HG03159 (cell line): ENCODE measurements around the gene RANBP1.
"Not testable (repeated sequence)": the region's sequence is repeated elsewhere in the genome, so short reads cannot be mapped to it uniquely, and the experiment has no call there.

Experiments
- ATAC-seq: cut with Tn5 transposase; IDR thresholded peaks from one replicate; pipeline ENCODE4 v1.9.1; 2021; ENCODE audit warnings: mild to moderate bottlenecking, moderate library complexity; ENCODE audit not compliant: unreplicated experiment

Gene RANBP1

DNA sequence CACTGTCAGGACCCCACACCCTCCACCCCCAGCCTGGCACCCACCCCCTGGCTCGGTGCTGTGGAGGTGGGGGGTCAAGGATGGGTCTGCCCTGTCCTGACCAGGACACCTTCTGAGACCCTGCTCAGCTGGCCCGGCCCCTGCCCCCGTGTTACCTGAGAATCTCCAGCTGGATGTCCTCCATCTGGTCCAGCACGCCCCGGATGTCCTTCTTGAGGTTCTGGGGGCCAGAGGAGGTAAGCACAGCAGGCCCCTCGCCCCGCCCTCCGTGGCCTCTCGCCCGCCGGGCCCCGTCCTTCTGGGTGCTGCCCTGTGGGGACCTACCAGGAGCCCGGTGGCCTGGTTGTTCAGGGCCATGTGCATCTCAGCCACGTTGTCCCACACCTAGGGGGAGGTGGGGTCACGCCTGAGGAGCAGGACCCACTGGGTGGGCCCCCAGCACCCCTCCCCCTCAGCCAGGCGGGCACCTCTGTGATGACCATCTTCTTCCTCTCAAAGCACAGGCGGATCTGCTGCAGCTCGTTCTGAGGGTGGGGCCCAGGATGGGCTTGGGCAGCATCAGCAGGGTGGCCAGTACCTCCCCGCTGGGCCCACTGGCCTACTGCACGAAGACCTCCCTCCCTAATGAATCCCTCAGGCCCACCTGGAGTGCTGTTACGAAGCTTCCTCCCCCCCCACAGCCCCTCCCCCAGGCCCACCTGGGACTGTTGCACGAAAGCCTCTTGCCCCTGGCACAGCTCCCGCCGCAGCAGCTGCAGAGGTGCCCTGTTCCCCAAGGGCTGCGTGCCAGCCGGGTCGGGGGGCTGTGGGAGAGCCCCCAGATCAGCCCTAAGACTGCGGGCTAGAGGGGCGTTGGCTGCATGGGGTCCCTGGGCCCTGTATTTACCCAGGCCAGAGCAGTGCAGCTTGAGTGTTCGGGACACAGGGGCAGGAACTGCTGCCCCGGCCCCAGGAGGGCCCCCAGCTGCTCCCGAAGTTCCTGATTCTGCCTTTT is 33.6 kb downstream of the RANBP1 start:
- ATAC-seq: no peak

DNA sequence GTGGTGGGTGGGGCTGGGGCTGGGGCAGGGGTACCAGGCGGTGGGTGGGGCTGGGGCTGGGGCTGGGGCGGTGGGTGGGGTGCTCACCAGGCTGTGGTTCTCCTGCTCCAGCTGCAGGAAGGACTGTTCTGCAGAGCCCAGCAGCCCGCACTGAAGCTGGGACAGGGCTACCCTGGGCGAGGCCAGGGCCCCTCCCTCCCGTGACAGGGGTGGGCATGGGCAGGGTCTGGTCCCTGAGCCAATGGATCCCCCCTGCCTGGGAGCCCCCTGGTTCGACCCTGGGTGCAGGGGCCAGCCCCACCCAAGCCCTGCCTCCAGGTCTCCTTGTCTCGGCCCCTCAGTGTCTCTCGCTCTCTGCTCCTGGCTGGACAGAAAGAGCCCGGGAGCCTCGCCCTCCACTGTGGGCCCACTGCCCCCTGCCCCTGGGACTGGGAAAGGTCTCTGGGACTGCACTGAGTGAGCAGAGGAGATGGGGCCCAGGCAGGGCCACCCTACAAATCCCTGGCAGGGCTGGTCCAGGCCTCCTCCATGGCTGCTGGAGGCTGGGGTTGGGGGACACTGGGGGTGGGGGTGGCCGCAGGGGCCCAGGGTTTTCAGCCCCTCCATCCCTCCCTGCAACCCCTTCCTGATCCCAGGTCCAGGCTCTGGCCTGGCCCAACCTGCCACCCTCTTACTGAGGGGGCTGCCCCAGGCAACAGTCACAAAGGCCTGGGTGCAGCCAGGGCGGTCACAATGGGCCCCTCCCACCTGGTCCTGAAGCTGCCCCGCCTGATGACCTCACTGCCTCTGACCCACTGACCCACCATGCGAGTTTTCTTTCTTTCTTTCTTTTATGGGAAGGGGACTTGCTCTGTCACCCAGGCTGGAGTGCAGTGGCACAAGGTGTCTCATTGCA is 34.7 kb downstream of the RANBP1 start, which contains the start of gene CCDC188:
CCDC188 (minus strand) TSS at position 675 of the 895 bp plus-strand sequence; CDS start at position 606, 69 bp downstream.
- no peak for ATAC-seq

DNA sequence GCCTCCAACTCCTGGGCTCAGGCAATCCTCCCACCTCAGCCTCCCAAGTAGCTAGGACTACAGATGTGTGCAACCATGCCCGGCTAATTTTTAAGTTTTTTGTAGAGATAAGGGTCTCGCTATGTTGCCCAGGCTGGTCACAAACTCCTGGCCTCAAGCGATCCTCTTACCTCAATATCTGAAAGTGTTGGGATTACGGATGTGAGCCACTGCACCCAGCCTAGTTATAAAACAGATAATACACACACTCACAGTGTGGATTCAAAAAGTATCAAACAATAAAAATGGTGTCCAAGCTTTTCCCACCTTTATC is 35.3 kb downstream of the RANBP1 start:
- ATAC-seq: no peak

DNA sequence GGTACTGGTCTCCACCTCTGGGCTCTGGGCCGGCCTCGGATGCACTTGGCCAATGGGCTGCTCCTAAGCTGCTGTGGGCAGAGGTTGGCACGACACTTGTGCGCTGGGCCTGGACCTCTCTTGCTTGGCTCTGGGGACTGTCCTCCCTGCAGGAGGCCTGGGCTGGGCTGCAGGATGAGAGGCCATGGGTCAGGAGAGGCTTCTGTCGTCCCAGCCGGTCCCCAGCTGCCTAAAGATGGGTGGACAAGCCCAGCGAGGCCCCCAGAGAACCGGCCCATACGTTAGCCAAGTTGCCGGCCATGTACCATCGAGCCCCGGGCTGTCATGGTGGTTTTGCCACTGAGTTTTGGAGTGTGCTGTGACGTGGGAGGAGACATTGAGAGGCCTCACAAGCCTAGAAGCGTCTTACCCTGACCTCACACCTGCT is 36.6 kb downstream of the RANBP1 start:
- ATAC-seq: no peak

DNA sequence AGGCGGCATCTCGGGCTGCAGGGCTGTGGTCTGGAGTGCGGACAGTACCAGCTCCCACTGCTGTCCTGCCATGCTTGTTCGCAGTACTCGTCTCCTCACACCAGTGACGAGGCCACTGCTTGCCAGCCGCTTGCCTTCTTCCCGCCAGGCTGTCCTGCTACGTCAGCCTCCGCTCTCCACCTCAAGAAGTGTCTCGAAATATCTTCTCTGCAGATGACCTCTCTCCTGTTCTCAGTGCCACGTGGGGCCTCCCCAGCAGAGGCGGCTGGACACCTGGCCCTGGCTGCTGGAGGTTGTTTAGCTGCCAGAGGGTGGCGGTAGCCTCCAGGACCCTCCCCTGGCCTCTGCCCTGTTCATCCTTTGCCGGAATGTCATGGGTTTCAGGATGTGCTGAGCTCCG is 38.0 kb downstream of the RANBP1 start:
- no peak for ATAC-seq

DNA sequence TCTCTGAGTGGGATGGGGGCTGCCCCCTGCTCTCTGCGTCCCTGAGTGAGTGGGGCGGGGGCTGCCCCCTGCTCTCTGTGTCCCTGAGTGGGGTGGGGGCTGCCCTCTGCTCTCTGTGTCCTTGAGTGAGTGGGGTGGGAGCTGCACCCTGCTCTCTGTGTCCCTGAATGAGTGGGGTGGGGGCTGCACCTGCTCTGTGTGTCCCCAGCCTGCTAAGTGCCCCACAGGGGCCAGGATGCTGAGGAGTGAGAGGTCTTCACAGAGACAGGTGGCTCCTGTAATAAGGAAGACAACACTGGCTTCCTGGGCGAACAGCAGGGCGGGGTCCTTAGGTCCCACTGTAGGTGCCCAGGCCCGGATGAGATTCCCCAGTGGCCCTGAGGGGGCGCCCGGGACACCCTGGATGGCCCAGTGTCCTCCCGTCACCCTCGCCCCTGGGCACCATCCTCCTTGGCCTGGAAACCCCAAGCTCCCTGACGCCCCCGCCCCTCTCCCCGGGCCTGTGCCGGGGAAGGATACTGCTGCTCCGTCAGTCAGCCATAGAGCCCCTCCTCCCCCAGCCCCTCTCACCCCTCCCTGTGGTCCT is 38.8 kb downstream of the RANBP1 start:
- no peak for ATAC-seq

DNA sequence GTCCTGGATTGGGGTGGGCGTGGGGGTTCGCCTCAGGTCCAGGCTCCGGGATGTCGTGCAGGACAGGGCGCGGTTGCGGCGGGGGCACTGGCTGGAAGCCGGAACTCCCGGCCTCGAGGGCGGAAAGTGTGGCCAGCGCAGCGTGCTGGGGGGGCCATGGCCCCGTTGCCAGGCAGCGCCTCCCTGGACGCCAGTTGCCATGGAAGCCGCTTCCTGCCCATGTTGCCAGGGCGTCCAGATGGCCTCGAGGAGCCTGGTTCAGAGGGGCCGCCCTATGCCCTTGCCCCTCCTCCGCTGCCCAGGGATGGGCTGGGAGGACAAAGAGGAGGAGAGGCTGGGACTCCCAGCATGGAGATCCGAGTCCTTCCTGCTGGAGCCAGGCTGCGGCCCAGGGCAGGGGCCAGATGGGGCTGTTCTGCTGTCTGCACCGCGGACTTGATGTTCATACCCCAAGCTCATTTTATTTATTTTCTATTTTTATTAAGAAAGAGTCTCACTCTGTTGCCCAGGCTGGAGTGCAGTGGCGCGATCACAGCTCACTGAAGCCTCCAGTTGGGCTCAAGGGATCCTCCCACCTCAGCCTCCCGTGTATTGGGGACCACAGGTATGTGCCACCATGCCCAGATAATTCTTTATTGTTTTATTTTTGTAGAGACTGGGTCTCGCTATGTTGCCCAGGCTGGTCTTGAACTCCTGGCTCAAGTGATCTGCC is 39.6 kb downstream of the RANBP1 start:
- ATAC-seq: no peak

DNA sequence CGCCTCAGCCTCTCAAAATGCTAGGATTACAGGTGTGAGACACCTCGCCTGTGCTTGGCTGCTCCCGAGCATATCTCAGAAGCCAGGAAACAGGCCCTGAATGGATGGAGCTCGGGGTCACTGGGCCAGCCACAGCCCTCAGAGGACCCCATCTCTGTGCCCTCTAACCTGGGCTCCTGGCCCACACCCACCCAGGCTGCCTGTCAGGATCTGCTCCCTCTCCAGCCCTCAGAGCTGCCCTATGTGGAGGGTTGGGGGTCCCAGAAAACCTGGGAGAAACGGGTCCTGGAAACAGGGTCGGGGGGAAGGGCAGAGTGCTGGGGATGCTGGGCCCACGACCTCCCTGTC is 40.1 kb downstream of the RANBP1 start:
- no peak for ATAC-seq

DNA sequence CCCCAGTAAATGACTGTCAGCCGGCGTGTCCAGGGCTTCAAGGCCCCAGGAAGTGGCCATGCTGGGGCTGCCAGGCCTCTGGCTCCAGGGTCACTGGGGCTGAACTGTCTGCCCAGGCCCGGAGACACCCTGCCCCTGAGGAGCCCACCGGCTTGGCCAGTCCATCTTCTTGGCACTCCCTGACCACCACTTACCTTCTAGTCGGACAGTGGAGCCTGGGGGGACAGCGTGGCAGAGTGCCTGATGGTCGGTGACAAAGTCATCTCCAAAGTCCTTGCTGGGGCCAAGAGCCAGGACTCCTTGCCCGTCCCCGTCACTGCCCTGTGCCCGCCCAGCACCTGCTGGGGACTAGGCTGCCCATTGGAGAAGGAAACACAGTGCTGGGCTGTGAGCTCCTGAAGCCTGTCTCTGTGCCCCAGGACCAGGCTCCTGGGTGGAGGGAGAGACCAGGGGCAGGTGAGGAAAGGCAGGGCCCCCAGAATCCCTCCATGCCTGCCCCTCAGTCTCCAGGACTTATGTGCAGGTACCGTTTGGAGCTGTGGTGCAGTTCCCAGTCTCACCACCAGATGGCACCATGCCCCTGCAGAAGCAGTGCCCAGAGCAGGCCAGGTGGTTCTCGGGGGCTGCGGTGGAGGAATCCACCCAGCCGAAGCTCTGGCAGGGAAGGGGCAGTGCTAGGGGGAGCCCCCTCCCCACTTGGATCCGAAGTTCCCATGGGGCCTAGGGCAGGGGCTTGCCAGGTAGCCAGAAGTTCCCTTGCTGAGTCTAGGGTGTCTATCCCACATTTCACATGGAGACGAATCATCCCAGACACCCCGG is 40.9 kb downstream of the RANBP1 start:
- ATAC-seq: no peak

DNA sequence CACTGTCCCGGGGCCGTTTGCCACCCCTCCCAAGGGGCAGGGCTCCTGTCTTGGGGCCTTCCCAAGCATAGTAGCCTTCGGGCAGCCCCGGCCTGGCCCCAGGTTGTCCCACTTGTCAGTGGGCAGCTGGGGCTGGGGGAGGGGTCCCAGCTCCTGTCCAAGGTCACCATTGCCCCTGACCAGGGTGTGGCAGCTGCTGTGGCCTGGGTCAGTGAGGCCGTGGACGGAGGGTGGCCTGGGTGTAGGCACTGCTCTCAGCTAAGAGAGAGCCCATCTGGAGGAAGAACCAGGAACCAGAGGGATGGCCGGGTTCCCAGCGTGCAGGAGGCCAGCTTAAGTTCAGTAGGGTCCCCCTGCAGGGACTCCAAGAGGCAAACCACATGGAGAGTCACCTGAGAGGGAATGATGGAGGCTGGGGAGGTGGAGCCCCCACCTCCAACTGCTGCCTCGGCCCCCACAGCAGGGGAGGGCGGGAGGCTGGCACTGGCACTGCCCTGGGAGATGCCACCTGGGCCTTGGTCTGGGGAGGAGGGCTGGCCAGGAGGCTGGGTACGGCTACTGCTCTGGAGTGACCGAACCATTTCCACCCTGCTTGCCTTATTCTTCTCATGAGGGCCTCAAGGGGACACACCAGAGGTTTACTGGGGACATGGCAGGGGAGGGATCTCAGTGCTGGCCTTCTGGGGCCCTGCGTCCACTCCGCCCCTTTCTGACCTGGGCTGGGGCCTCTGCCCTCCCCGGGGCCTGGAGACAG is 41.7 kb downstream of the RANBP1 start:
- no peak for ATAC-seq

DNA sequence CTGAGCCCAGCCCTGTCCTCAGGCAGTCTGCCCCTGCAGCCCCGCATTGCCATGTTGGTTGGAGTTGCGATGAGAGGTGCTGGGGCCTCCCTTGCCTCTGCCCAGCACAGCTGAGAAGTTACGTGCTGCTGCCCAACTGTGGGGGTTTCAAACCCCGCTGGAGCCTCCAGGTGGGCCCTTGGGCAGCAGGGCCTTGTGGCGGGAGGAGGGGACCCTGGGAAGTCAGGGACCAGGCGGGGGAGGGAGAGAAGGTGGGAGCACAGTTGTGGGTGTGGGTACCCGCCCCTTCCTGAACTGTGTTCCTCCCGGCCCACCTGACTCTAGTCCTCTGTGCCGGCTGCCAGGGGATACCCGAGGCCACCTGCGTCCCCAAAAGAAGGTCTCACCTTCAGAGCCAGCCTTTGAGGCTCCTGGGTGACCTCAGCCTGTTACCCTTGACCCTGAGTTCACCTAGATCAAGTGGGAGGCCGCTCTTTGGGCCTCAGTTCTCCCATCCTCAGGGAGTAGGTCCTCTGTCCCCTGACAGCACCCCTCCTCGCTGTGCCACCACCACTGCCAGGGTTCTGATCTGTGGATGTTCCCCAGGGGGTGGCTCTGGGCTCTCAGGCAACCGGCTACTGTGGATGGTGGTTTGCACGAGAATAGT is 42.6 kb downstream of the RANBP1 start:
- no peak for ATAC-seq

DNA sequence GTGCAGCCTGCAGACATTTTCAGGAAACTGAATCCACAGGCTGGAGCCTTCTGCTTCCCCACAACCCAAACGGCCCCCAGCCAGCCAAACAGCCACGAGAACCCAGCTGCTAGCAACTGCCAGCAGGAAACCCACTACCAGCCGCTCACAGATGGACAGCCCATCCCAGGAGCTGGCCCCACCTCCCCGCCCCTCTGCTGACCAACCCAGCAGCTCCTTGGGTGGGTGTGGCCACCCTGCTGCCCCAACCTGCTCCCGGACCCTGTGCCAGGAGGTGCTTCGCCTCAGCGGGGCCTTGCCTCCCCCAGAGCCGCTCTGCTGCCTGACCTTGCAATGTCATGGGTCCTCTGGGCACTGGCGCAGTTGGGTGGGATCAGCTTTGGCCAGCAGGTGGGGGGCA is 43.2 kb downstream of the RANBP1 start:
- no peak for ATAC-seq

DNA sequence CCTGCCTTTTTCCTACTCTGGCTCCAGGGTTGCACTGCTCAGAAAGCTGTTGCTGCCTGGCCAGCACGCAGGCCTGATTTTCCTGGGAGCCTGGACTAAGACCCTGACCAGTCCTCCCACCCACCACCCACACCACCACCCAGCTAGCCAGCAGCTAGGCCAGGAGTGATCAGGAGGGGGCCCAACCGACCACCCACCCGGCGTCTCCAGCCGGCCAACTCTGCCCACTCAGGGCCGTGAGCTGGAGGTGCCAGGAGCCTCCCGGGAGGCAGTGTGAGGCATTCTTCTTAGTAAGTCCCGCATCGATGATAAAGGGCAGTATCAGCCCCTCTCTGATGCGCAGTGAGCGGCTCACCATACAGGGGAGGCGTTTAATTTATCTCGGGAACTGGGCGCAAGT is 43.6 kb downstream of the RANBP1 start:
- not testable (repeated sequence) for ATAC-seq

DNA sequence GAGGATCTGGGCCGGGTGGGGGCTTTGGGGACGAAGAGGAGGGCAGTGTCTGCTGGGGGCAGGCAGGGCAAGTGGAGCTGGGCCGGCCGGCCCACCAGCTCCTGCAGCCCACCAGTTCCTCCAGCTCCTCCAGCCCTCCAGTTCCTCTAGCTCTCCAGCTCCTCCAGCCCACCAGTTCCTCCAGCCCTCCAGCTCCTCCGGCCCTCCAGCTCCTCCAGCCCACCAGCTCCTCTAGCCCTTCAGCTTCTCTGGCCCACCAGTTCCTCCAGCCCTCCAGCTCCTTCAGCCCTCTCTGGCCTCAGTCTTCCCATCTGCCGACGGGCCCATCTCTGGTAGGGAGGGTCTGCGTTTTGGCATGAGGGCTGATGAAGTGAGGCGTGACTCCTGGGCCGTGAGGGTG is 44.1 kb downstream of the RANBP1 start:
- ATAC-seq: no peak

DNA sequence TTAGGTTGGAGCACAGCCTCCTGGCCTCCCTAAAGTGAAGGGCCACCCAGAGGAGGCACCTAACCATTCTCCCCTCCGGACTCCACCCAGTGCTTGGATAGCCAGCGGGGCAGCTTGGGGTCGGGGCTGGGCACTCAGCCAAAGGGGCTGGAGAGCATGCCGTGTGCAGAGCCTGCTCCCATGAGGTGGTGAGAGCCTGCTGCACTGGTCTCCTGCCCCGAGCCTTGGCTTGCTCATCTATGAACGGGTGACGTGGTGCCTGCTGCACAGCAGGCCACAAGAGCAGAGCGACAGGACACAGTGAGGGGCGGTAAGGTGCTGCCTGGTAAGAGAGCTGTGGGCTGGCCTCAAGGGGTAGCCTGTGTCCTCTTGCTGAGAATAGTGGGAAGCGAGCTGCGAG is 49.0 kb downstream of the RANBP1 start:
- ATAC-seq: no peak

DNA sequence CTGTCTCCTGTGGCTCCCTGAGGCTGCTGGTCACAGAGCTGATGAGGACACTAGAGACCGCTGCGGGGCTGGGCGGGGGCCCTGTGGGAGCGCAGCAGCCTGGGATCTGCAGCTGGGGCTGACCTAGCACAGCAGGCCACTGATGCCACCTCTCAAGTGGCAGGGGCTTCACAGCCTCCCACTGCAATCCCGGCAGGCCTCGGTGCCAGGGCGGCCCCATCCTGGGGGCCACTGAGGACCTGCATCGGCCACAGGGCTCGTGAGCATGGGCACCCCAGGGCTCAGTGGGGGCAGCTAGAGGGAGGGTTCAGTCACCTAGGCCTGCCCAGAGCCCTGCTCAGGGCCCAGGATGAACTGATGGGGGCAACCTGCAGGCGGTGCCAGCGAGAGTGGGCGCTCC is 49.5 kb downstream of the RANBP1 start:
- no peak for ATAC-seq

DNA sequence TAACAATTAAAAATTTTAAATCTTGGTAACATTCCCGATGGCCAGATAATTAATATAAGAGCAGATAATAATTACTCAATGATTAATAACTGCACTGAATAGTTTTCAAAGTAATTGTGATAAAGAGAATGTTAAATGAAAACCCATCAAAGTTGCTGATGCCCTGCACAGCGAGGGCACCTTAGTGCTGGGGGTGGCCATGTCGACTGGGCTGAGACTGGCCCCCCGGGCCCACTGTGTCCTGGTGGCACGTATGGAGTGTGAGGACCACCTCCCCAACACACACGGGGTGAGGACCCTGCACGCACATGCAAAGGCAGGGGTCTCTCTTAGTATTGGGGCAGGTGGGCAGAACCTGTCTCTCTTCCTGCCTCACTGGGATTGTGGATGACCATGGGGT is 50.0 kb downstream of the RANBP1 start:
- ATAC-seq: no peak

DNA sequence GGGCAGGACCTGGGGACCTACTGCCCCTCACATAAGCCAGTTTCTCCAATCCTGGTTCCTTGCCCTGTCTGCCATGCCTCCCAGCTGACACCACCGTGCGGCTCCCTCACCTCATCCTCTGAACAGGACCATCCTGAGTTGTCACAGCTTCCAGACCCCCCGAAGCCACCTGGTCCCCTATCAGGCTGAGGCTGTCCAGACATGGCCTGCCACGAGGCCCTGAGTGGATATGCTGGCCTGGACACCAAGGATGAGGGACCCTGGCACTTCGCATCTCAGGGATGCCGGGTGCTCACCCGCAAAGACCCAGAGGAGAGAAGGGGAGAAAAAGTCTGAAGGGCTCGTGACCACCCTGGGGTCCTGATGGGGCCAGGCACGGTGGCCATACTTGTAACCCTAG is 50.8 kb downstream of the RANBP1 start:
- ATAC-seq: no peak
